Activated CD4-positive, alpha-beta T cell treated with anti-CD3 and anti-CD28 coated beads, Interleukin-2, amount 50 U/mL, for 4 hours (primary cell): ENCODE measurements around the gene FANCI.

Experiments used
- DNase-seq, 2 experiments: peaks; one replicate each; pipeline ENCODE4 v3.0.0-alpha.2; 2020

FANCI gene

GRCh38 chr15:89308236-89308635 is 64.5 kb downstream of the FANCI start:
- no peak for DNase-seq

GRCh38 chr15:89309993-89310392 is 66.2 kb downstream of the FANCI start:
- no peak for DNase-seq

- no peak for DNase-seq
Measured at GRCh38 chr15:89315375-89315929, 71.7 kb downstream of the FANCI start.

GRCh38 chr15:89316504-89316903 is 72.7 kb downstream of the FANCI start:
- DNase-seq, result no peak

- DNase-seq, result no peak
Measured at GRCh38 chr15:89317186-89317720, 73.5 kb downstream of the FANCI start.

DNA sequence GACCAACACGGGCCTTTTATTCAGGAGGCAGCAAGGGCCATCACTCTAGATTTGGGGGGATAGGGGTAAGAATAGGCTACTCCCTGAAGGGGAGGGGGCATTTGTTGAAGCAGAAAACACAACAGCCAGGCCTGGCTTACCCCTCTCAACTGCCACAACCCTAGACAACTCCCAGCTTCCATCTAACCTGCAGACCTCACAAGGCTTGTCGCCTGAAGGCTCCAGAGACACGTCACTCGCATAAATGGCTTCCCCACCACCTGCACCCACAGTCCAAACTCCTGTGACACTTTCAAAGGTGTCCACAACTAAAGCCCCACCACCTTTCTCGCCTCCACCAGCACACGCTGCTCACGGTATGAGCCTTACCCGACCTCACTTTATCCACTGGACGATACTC is 75.9 kb downstream of the FANCI start:
- no peak for DNase-seq

- DNase-seq, result no peak
Measured at GRCh38 chr15:89320200-89320599, 76.4 kb downstream of the FANCI start.

DNA sequence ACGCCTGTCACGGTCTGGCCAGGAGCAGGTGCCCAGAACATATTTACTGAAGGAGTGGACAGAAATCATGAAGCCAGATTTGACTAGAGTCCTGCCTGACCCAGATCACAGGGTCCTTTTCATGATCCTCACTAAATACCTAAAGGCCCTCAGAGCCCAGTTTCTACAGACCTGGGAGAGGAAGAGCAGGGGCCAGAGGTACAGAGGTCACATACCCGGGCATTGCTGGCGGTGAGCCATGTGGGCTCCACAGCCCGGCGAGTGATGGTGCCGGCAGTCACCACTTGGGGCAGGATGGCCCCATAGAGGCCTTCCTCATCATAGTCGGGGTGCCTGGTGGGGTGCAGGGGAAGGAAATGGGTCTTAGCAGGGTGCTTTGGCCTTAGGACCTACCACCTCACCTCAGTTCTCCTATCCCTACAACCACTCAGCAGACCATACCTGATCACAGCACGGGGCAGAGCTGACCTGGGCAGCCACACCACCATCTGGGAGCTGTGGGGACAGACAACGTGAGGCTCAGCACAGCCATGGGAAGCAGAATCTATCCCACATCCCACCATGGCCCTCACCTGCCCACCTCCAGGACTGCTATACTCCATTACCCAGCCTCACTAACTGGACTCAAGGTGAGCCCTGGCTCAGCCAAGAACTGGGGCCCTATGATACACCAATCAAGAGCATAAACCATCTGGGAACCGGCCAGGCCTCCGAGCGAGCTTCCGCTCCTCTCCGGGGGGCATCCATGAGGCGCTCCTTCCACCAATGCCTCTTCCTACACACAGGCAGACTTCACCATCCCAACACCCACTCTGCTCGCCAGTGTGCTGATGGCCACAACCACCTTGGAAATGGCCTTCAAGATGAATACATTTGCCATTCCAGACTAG is 78.0 kb downstream of the FANCI start:
- no peak for DNase-seq

DNA sequence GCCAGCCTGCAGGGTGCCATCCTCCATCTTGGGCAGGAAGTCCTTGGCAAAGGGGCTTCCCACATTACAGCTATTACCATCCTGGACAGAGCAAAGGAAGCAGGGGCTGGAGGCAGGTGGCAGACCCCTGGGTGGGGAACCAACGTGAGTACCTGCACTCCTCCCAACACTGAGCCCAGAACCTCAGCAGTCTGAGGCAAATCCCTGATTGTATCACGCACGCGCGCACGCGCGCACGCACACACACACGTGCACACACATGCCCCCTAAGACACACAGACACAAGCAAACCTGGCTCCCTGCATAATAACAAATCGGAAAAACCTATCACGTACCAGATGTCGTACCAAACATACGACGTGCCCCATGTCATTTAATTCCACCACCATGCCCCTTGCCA is 79.0 kb downstream of the FANCI start:
- no peak for DNase-seq

DNA sequence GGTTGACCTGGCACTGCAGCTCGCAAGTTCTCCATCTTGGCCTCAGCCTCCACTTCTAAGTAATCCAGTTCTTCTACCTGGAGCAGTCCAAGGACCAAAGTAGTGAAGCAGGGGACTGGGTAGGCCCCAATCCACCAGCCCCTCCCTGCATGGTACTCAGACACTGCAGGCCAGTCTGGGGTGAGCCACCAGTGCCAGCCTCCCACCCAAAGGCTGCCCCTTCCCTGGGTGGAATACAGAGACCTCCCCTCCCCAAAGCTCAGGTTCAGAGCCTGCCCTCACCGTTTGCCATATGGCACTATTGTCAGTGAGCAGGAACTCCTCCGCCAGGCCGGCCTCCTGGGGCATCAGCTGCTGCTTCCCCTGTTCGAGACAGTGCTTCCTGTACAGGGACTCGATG is 80.0 kb downstream of the FANCI start:
- no peak for DNase-seq

DNA sequence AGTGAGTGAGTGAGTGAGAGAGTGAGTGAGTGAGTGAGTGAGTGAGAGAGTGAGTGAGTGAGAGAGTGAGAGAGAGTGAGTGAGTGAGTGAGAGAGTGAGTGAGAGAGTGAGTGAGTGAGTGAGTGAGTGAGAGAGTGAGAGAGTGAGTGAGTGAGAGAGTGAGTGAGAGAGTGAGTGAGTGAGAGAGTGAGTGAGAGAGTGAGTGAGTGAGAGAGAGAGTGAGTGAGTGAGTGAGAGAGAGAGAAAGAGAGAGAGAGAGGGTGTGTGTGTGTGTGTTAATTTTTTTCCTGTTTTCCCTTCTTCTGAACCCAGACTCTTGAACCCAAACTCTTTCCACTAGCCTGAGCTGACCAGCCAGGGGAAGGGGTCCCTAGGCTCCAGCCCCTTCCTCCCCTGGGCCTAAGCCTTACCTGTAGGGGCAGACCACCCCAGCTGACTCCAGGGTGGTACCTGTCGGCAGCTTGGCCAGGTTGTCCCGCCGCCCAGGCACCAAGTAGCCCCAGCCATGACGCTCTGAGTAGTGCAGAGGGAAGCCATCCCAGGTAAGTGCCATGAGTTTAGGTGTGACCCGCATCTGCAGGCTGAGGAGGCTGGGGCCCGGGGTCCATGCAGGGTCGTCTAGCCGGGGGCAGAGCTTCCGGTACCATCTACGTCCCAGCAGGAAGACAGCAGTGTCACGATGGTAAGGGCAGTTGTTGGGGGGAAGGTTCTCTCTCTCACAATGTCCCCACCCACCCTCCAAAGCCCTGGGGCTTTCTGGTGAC is 81.4 kb downstream of the FANCI start:
- DNase-seq, result no peak

DNA sequence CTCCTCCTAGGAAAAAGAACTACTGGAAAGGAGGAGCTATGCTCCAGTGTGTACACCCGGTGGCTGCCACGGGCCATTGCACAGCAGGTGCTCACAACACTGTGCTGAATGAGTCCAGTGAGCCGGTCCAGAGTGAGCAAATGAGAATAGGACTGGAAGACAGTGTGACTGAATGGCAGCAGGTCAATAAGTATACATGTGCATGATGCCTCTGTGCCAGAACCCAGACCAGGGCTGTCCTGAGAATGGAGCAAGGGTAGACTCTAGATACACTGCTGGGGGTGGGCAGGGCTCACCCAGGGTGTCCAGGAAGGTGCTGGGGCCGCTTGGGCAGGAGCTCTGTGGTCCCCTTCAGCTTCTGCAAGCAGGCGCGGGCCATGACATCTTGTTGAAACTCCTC is 82.5 kb downstream of the FANCI start:
- DNase-seq, result no peak

DNA sequence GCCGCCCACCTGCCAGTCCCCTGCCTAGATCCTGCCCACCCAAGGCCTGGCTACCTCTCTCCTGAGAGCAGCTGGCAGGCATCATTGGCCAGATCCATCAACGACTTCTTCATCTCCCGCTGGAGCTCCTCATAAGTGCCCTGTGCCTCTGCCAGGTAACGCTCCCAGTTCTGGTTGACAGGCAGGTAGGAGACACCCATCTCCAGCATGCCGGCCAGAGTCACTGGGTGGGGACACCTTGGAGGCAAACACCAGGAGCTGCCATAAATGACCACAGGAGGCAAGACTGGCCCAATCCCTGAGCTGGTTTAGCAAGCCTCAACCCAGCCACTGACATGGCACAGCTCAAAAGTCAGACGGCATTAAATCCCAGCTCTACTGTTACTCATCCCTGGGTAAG is 83.3 kb downstream of the FANCI start:
- DNase-seq, result no peak

GRCh38 chr15:89328398-89329254 is 84.8 kb downstream of the FANCI start:
- DNase-seq, result no peak

DNA sequence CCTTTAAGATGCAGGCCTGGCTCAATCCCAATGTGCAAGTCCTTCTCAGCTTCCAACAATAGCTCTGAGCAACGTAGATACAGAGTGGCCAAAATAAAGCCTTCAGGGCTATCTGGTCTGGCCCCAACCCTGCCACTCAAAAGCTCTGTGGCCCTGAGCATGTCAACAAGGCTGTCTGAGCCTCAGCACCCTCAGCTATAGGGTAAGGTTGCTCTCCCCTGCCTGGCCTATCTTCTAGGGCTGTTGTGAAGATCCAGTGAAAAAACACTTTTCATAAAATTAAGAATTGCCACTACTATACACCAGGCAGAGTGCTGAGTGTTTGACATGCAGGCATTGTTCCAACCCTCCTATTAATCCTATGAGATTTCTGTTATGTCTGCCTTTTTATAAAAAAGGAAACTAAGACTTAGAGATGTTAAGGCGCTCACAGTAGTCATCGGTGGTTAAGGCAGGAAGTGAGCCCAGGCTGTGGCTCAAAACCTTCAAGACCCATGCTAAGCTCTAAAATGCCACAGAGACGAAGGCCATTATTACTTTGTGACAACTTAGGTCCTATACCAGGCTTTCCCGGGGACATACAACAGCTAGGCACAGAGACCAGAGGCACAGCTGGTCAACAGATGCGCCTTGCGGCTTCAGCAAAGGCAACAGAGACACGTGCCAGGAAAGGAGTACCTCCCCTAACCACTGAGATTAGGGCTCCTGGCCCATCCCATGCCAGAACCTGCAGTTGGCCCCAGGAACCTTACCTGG is 85.7 kb downstream of the FANCI start:
- DNase-seq, result no peak

GRCh38 chr15:89330119-89330518 is 86.3 kb downstream of the FANCI start:
- no peak for DNase-seq

DNA sequence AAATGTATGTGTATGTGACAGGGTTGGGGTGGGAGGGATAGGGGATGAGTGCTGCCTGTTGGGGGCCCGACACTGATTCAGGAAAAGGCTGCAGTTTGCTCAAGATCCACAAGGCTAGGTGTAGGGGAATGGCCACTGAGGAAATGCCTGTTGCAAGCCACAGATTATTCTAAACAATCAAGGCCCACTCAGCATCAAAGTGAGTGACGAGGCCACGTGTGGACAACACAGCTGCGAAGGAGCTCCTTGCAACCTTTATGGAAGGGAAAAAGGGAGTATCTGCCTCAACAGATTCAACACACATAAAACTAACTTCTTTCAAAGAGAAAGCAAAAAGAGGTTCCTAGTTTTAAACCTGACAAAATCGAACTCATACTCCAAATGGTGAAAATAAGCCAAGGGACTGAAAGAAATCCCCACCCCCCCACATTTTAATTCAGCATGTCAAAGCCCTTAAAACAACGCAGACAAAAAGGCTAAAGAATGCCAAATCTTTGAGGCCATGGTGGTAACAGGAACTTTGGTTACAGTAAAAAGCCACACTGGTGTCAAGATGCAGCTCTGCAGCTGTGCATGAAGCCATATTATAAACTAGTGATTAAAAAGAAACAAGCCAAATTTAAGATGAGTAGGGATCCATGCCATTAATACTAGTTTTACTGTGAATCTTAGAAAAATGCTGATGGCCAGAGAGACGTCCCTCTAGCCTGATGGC is 87.3 kb downstream of the FANCI start:
- DNase-seq, result no peak

DNA sequence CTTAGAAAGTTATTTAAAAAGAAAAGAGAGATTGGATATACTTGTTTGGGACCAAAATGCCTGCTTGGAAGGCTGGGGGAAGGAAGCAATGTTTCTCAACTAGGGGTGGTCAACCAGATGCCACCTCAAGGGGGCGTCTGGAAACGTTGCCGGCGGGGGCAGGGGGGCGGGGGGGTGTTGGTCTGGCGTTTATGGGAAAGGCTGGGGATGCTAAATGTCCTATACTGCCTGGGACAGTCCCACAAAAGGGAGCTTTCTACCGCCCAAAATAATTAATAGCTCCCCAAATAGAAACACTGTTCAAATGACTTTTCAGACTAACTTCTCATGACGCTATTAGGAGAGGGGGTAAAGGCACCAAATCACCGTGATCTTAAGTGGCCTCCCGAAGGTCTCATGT is 88.7 kb downstream of the FANCI start:
- no peak for DNase-seq

DNA sequence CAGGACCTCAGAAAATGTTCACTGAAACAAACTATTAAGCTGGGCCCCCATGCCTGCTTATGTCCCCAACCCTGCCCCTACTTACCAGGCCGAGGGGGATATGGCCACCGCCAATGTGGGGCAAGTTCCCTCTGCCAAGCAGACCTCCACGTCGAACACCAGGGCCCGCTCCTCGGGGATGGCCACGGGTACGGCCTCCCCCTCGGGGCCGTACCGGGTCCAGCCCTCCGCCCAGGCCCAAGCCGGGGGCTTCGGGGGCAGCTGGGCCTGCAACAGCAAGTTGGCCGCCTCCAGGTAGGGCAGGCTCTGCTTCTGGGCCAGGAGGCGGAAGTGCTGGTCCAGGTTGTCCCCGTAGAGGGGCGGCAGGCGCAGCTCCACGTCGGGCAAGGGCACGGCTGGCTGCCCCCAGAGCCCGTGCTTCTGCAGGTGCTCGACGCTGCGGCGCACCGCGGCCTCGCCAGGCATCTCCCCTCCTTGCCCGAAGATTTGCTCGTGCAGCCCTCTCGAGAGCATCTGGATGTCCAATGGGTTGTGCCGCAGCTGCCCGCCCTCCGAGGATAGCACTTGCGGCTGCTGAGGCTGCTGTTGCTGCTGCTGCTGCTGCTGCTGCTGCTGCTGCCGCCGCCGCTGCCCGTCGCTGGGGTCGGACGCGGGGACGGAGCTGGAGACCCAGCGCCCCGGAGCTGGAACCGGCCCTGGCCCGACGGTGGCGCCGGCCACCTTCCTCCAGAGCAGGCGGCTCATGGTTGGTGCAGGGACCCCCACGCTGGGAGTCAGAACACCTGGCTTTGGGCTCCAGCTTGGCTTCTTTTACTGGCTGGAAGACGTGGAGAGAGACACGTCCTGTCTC is 89.5 kb downstream of the FANCI start:
- DNase-seq, result no peak

GRCh38 chr15:89333959-89334509 is 90.3 kb downstream of the FANCI start:
- DNase-seq, result no peak
